ENCODE measurements around the gene GPR148. TPM values are rescaled to one million over a fixed set of nuclear protein-coding genes. Genes with fewer than 3 reads are reported as not detected.

GPR148 gene
- total and polyA plus RNA-seq, 2 donors (not counting 1 experiment from before 2014, with no cell fraction given), result not detected

GRCh38 chr2:130720036-130720435 lies 8.8 kb upstream of the GPR148 start:
- TF ChIP-seq EZH2 (IDR thresholded peaks at IDR 0.05; ENCODE audit: low read length, missing control alignments) (no peak), CTCF (conservative IDR thresholded peaks at IDR 0.05 in 1 of 2, IDR thresholded peaks at IDR 0.05 in 1 of 2; ENCODE audit: low read depth in 1 of 2, low read length in 2 of 2) (no peak)
- H3K4me1 ChIP-seq (ENCODE audit: control insufficient read depth, extremely low read depth, insufficient read depth, low read length), result no peaks in the 10 kb centered on the region
- no peak overlapping the region for H3K9ac ChIP-seq (ENCODE audit: insufficient read depth, low read length)
- no peak overlapping the region for H2AFZ ChIP-seq (ENCODE audit: low read length)
- no peak overlapping the region for H3K27ac ChIP-seq (ENCODE audit: insufficient read depth, low read length)
- H3K79me2 ChIP-seq (ENCODE audit: control insufficient read depth, insufficient read depth, low read length), result no peaks in the 10 kb centered on the region
- H3K27me3 ChIP-seq (ENCODE audit: control insufficient read depth, insufficient read depth, low read length), result no peaks in the 10 kb centered on the region
- no peaks in the 10 kb centered on the region for H3K9me3 ChIP-seq (ENCODE audit: control insufficient read depth, insufficient read depth, low read depth, low read length)
- no peak for DNase-seq (ENCODE audit: low read depth in 2 of 2)
- H3K4me3 ChIP-seq (replicated peaks in 1 of 4; ENCODE audit: control extremely low read depth in 1 of 4, insufficient read depth in 1 of 4, low read depth in 3 of 4, low read length in 4 of 4), result no peak overlapping the region
- H4K20me1 ChIP-seq (ENCODE audit: control insufficient read depth, extremely low read depth, insufficient read depth, low read length), result no peaks in the 10 kb centered on the region
- no peak overlapping the region for H3K4me2 ChIP-seq (ENCODE audit: extremely low read depth, insufficient read depth, low read length)
- H3K36me3 ChIP-seq (ENCODE audit: control insufficient read depth, insufficient read depth, low read length), result no peaks in the 10 kb centered on the region

GRCh38 chr2:130720528-130720927 lies 8.3 kb upstream of the GPR148 start:
- no peak overlapping the region for H3K27ac ChIP-seq (ENCODE audit: insufficient read depth, low read length)
- no peaks in the 10 kb centered on the region for H3K79me2 ChIP-seq (ENCODE audit: control insufficient read depth, insufficient read depth, low read length)
- no peak overlapping the region for H3K9ac ChIP-seq (ENCODE audit: insufficient read depth, low read length)
- no peaks in the 10 kb centered on the region for H3K27me3 ChIP-seq (ENCODE audit: control insufficient read depth, insufficient read depth, low read length)
- H3K9me3 ChIP-seq (ENCODE audit: control insufficient read depth, insufficient read depth, low read depth, low read length), result no peaks in the 10 kb centered on the region
- TF ChIP-seq CTCF (conservative IDR thresholded peaks at IDR 0.05 in 1 of 2, IDR thresholded peaks at IDR 0.05 in 1 of 2; ENCODE audit: low read depth in 1 of 2, low read length in 2 of 2) (no peak), EZH2 (IDR thresholded peaks at IDR 0.05; ENCODE audit: low read length, missing control alignments) (no peak)
- no peak overlapping the region for H3K4me2 ChIP-seq (ENCODE audit: extremely low read depth, insufficient read depth, low read length)
- H3K4me3 ChIP-seq (replicated peaks in 1 of 4; ENCODE audit: control extremely low read depth in 1 of 4, insufficient read depth in 1 of 4, low read depth in 3 of 4, low read length in 4 of 4), result no peak overlapping the region
- no peak overlapping the region for H2AFZ ChIP-seq (ENCODE audit: low read length)
- no peak for DNase-seq (ENCODE audit: low read depth in 2 of 2)
- H4K20me1 ChIP-seq (ENCODE audit: control insufficient read depth, extremely low read depth, insufficient read depth, low read length), result no peaks in the 10 kb centered on the region
- no peaks in the 10 kb centered on the region for H3K4me1 ChIP-seq (ENCODE audit: control insufficient read depth, extremely low read depth, insufficient read depth, low read length)
- H3K36me3 ChIP-seq (ENCODE audit: control insufficient read depth, insufficient read depth, low read length), result no peaks in the 10 kb centered on the region

- H3K27me3 ChIP-seq (ENCODE audit: control insufficient read depth, insufficient read depth, low read length), result no peaks in the 10 kb centered on the region
- H3K27ac ChIP-seq (ENCODE audit: insufficient read depth, low read length), result no peak overlapping the region
- H3K36me3 ChIP-seq (ENCODE audit: control insufficient read depth, insufficient read depth, low read length), result no peaks in the 10 kb centered on the region
- no peak overlapping the region for H3K9ac ChIP-seq (ENCODE audit: insufficient read depth, low read length)
- TF ChIP-seq EZH2 (IDR thresholded peaks at IDR 0.05; ENCODE audit: low read length, missing control alignments) (no peak), CTCF (conservative IDR thresholded peaks at IDR 0.05 in 1 of 2, IDR thresholded peaks at IDR 0.05 in 1 of 2; ENCODE audit: low read depth in 1 of 2, low read length in 2 of 2) (no peak)
- DNase-seq (ENCODE audit: low read depth in 2 of 2), result no peak
- no peaks in the 10 kb centered on the region for H4K20me1 ChIP-seq (ENCODE audit: control insufficient read depth, extremely low read depth, insufficient read depth, low read length)
- no peak overlapping the region for H2AFZ ChIP-seq (ENCODE audit: low read length)
- H3K9me3 ChIP-seq (ENCODE audit: control insufficient read depth, insufficient read depth, low read depth, low read length), result no peaks in the 10 kb centered on the region
- H3K79me2 ChIP-seq (ENCODE audit: control insufficient read depth, insufficient read depth, low read length), result no peaks in the 10 kb centered on the region
- no peak overlapping the region for H3K4me3 ChIP-seq (replicated peaks in 1 of 4; ENCODE audit: control extremely low read depth in 1 of 4, insufficient read depth in 1 of 4, low read depth in 3 of 4, low read length in 4 of 4)
- no peak overlapping the region for H3K4me2 ChIP-seq (ENCODE audit: extremely low read depth, insufficient read depth, low read length)
- H3K4me1 ChIP-seq (ENCODE audit: control insufficient read depth, extremely low read depth, insufficient read depth, low read length), result no peaks in the 10 kb centered on the region
Observed at GRCh38 chr2:130724455-130724854, 4.4 kb upstream of the GPR148 start.

Data from fibroblast of lung (primary cell).